HG03565 (cell line): Measurements from ENCODE around the gene PIP5K1A.

Source experiments
- ATAC-seq: cut with Tn5 transposase; IDR thresholded peaks from one replicate; pipeline ENCODE4 v1.9.1; 2021; ENCODE audit warnings: mild to moderate bottlenecking, moderate library complexity; ENCODE audit not compliant: unreplicated experiment

The PIP5K1A gene

DNA sequence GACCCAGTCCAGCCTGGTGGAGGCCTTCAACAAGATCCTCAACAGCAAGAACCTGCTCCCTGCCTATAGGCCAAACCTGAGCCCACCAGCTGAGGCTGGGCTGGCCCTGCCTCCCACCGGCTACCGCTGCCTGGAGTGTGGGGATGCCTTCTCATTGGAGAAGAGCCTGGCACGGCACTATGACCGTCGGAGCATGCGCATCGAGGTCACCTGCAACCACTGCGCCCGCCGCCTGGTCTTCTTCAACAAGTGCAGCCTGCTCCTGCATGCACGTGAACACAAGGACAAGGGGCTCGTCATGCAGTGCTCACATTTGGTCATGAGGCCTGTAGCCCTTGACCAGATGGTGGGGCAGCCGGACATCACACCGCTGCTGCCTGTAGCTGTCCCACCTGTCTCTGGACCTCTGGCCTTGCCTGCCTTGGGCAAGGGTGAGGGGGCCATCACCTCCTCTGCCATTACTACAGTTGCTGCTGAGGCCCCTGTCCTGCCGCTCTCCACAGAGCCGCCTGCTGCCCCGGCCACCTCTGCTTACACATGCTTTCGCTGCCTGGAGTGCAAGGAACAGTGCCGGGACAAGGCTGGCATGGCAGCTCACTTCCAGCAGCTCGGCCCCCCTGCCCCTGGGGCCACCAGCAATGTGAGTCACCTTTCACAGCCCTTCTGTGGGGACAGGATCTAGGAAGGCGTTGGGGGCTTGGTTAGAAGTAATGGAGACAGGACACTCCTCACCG, 89.6 kb downstream of the PIP5K1A start:
- ATAC-seq: no peak

GRCh38 chr1:151288502-151288901, 90.2 kb downstream of the PIP5K1A start:
- no peak for ATAC-seq

- ATAC-seq: no peak
Observed at GRCh38 chr1:151289080-151289935, 91.0 kb downstream of the PIP5K1A start.

DNA sequence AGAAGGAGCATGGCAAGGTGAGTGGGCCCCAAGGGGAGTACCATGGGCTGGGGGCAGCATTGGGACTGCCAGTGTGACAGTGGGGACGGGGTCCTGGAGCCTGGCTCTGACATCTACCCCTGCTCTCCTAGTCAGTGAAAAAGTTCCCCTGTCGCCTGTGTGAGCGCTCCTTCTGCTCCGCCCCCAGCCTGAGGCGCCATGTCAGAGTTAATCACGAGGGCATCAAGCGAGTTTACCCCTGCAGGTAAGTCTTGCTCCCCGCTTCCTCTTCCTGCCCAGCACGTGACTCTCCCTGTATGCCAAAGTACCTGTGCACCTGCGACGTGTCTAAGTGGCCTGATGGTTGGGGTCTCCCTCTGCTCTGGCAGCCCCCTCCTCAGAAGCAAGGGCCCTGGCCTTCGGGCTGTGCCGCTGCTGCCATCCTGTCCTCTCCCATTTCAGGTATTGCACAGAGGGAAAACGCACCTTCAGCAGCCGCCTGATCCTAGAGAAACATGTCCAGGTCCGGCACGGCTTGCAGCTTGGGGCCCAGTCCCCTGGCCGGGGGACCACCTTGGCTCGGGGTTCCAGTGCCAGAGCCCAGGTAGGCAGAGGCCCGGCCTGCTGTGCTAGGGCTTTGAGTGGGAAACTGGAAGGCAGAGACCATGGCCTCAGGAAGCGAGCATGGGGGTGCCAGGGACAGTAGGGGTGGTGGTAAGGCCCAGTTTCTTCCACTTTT, 91.8 kb downstream of the PIP5K1A start:
- ATAC-seq: no peak

DNA sequence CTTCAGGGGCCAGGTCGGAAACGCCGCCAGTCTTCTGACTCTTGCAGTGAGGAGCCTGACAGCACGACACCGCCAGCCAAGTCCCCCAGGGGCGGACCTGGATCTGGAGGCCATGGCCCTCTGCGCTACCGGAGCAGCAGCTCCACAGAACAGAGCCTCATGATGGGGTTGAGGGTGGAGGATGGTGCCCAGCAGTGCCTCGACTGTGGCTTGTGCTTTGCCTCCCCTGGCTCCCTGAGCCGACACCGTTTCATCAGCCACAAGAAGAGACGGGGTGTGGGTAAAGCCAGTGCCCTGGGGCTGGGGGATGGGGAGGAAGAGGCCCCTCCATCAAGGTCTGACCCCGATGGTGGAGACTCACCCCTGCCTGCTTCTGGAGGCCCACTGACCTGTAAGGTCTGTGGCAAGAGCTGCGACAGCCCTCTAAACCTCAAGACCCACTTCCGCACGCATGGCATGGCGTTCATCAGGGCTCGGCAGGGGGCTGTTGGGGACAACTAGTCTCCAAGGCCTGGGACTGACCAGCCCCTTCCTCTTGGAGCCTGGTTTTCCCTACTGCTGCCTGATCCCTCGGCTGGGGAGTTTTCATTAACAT, 92.5 kb downstream of the PIP5K1A start:
- ATAC-seq: no peak

GRCh38 chr1:151292207-151293030, 94.1 kb downstream of the PIP5K1A start:
- no peak for ATAC-seq

GRCh38 chr1:151293093-151293492, 94.7 kb downstream of the PIP5K1A start:
- no peak for ATAC-seq

DNA sequence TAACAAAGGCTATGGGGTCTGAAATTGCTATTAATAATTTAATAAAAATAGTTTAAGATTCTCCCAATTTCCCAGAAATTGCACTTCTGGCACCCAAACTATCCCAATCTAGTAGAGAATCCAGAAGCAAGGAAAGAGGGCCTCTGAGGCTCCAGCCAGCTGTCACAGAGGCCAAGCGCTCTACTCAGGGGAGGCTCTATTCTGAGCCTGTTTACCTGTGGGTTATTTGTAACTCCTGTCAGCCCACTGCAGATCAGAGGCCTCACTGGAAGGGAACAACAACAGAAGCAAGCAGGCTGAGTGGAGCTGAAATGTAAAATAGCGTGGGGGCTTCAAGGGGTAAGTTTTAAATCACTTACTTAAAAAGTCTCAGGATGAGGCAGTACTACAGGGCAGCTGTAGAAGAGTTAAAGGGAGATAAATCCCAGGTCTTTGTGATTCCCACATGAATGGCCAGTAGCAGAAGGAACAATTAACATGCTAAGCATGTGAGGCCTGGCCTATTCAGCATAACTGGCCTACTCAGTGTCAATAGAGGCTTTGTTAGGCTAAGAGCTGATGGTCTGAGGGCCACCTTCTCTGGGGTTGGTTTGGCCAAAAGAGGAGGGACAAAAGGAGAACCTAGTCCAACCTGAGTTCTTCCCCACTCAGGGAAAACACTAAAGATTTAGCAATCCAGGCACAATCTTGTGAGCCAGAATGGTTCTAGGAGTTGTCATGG, 96.5 kb downstream of the PIP5K1A start:
- ATAC-seq: no peak
